Stomach (tissue), 9 donors: ENCODE results near the gene AP3D1. TPM values are rescaled to one million over a fixed set of nuclear protein-coding genes. Genes with fewer than 3 reads are reported as not detected.

ENCODE experiments used
- DNase-seq, 2 donors: peaks; one replicate each; pipeline versions ENCODE4 v3.0.0 to v3.0.0-alpha.2; 2013 to 2019
- H3K27ac ChIP-seq, 5 donors: fragments of 200-600 bp in 4 of 5; sonication (generic) in 4 of 5; one replicate each; pipeline ENCODE4 v1.5.1; 2013 to 2019; ENCODE audit warnings: mild to moderate bottlenecking in 1 of 5, moderate library complexity in 1 of 5
- H3K27me3 ChIP-seq, 3 donors: fragments of 200-600 bp; sonication (generic); one replicate each; pipeline ENCODE4 v1.5.1; 2017 to 2019; ENCODE audit warnings: mixed run types in 1 of 3
- H3K36me3 ChIP-seq, 4 donors: fragments of 200-600 bp; sonication (generic); 1 replicate in 3 of 4; 2 replicates in 1 of 4; pipeline ENCODE4 v1.5.1; 2016 to 2019
- H3K4me1 ChIP-seq, 4 donors: fragments of 200-600 bp; sonication (generic); one replicate each; pipeline ENCODE4 v1.5.1; 2016 to 2019
- H3K4me3 ChIP-seq, 4 donors: fragments of 200-600 bp; sonication (generic) in 3 of 4; one replicate each; pipeline ENCODE4 v1.5.1; 2016 to 2019; ENCODE audit warnings: mild to moderate bottlenecking in 1 of 4
- H3K9me3 ChIP-seq, 4 donors: fragments of 200-600 bp; sonication (generic); one replicate each; pipeline ENCODE4 v1.5.1; 2016 to 2019
- EP300 ChIP-seq: sonication (generic); formaldehyde crosslinking; IDR thresholded peaks from one replicate; pipeline ENCODE4 v1.6.1; 2017; ENCODE audit warnings: antibody characterized with exemption
- POLR2A ChIP-seq, 4 donors: fragments of 450-650 bp; IDR thresholded peaks; one replicate each; pipeline ENCODE4 v1.6.1; 2016; ENCODE audit warnings: antibody characterized with exemption in 4 of 4, control low read depth in 2 of 4, mild to moderate bottlenecking in 1 of 4, moderate library complexity in 1 of 4
- POLR2AphosphoS5 ChIP-seq, 3 donors: sonication (generic); formaldehyde crosslinking; IDR thresholded peaks; one replicate each; pipeline ENCODE4 v1.6.1; 2016; ENCODE audit warnings: antibody characterized with exemption in 3 of 3
- WGBS, 5 donors: extraction: QIAGEN DNeasy Blood & Tissue Kit in 3 of 5; methylation state at CpG; one replicate each; pipeline versions ENCODE4 v1.1.5 to v1.1.7; 2013 to 2018; 5-methylcytosine and 5-hydroxymethylcytosine counted together
- intact Hi-C: fragments of 100-400 bp; cut with DNase I; formaldehyde crosslinking; loops from one replicate; pipeline ENCODE4 v1.15.1; 2023; ENCODE audit warnings: low total_unique reads
- polyA plus RNA-seq, 3 donors: library from polyadenylated mRNA; stranded (reverse); fragments of 200-250 nt; gene quantifications; one replicate each; pipeline ENCODE4 v1.2.3, GENCODE V29; 2013
- total RNA-seq, 5 donors: library from RNA; depleted of rRNA; stranded (reverse); fragments of >200 nt; gene quantifications; one replicate each; pipeline versions ENCODE4 v1.1.0 to v1.2.3, GENCODE V29; 2014 to 2016
- TF ChIP-seq, protein P1 (sequence below), 7 experiments: fragments of 450-650 bp in 4 of 7; fragments of 200-600 bp in 3 of 7; sonication (generic) in 3 of 7; IDR thresholded peaks; one replicate each; pipeline ENCODE4 v1.5.1; 2016 to 2019; ENCODE audit warnings: antibody characterized with exemption in 7 of 7, control low read depth in 2 of 7, mild to moderate bottlenecking in 1 of 7
- donor health status: healthy with polysubstance abuse.
- donor health status: Bipolar disorder and iron deficiency.
- donor health status: healthy.

Gene AP3D1
- total and polyA plus RNA-seq, 8 donors: 49.0 to 340 (median 85.0) TPM

DNA sequence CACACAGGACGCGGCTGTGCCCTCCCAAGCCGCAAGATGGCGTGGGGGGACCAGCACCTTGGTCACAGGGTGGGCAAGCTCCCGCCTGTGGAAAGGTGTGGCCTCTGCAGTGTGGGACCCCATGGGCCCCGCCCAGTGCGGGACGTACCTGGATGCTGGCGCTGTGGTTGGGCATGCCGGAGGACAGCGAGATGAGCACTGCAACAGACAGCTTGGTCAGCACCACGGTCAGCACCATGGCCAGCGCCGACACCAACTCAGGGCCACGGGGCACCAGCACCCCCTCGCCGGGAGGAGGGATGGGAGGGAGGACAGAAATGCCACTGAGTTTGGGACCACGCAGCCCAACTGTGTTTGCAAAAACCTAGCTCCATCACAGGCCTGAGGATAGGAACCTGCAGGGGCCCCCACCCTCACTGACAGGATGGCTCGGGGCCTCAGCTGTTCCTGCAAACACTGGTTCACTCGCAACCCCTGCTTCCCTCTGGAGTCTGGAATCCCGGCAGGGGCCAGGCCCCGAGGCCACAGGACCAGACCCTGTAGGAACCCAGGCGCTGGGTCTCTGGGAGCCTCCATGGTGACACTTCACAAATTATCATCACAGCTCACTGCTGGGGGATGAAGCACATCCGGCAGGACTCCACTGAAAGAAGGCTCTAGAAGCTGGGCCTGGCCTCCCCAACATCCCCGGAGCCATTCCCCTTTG lies 27.5 kb downstream of the AP3D1 start:
- no peaks in the 10 kb centered on the region for H3K4me1 ChIP-seq
- H3K36me3 ChIP-seq: peaks cover 77 to 96% (median 96%) of the 10 kb centered on the region in 4 donors
- H3K27ac ChIP-seq: no peak overlapping the region
- no peaks in the 10 kb centered on the region for H3K9me3 ChIP-seq
- 86 to 93% (median 89%) methylated on average over 6 to 25 of the region's 25 CpGs for WGBS, 5 donors
- H3K27me3 ChIP-seq: no peaks in the 10 kb centered on the region
- DNase-seq: no peak
- intact Hi-C loops: no loop called here
- TF ChIP-seq EP300 (no peak), POLR2A (IDR thresholded peaks at IDR 0.05) (no peak), POLR2AphosphoS5 (IDR thresholded peaks at IDR 0.05) (no peak)
- TF ChIP-seq, protein P1, sequence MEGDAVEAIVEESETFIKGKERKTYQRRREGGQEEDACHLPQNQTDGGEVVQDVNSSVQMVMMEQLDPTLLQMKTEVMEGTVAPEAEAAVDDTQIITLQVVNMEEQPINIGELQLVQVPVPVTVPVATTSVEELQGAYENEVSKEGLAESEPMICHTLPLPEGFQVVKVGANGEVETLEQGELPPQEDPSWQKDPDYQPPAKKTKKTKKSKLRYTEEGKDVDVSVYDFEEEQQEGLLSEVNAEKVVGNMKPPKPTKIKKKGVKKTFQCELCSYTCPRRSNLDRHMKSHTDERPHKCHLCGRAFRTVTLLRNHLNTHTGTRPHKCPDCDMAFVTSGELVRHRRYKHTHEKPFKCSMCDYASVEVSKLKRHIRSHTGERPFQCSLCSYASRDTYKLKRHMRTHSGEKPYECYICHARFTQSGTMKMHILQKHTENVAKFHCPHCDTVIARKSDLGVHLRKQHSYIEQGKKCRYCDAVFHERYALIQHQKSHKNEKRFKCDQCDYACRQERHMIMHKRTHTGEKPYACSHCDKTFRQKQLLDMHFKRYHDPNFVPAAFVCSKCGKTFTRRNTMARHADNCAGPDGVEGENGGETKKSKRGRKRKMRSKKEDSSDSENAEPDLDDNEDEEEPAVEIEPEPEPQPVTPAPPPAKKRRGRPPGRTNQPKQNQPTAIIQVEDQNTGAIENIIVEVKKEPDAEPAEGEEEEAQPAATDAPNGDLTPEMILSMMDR (IDR thresholded peaks at IDR 0.05): no peak
- H3K4me3 ChIP-seq: no peak overlapping the region

GRCh38 chr19:2122982-2123381 lies 28.4 kb downstream of the AP3D1 start:
- Histone ChIP-seq H3K4me1 (no peaks in the 10 kb centered on the region), H3K27me3 (no peaks in the 10 kb centered on the region), H3K4me3 (no peak overlapping the region), H3K27ac (no peak overlapping the region), H3K9me3 (no peaks in the 10 kb centered on the region), H3K36me3 (peaks cover 83 to 100% (median 100%) of the 10 kb centered on the region in 4 donors)
- TF ChIP-seq POLR2AphosphoS5 (IDR thresholded peaks at IDR 0.05): no peak
- TF ChIP-seq, protein P1 (IDR thresholded peaks at IDR 0.05): no peak
- no peak for TF ChIP-seq EP300
- TF ChIP-seq POLR2A (IDR thresholded peaks at IDR 0.05): no peak
- no peak for DNase-seq
- 93 to 98% (median 96%) methylated on average over 7 to 10 of the region's 10 CpGs for WGBS, 5 donors
- intact Hi-C loops: no loop called here

GRCh38 chr19:2122251-2122650 lies 29.1 kb downstream of the AP3D1 start:
- Histone ChIP-seq H3K36me3 (peaks cover 84 to 100% (median 100%) of the 10 kb centered on the region in 4 donors), H3K27ac (no peak overlapping the region), H3K27me3 (no peaks in the 10 kb centered on the region), H3K9me3 (no peaks in the 10 kb centered on the region), H3K4me1 (no peaks in the 10 kb centered on the region), H3K4me3 (no peak overlapping the region)
- 88 to 93% (median 90%) methylated on average over 10 to 15 of the region's 15 CpGs for WGBS, 5 donors
- intact Hi-C loops: no loop called here
- TF ChIP-seq EP300 (no peak), POLR2AphosphoS5 (IDR thresholded peaks at IDR 0.05) (no peak), POLR2A (IDR thresholded peaks at IDR 0.05) (no peak)
- TF ChIP-seq, protein P1 (IDR thresholded peaks at IDR 0.05): no peak
- no peak for DNase-seq

DNA sequence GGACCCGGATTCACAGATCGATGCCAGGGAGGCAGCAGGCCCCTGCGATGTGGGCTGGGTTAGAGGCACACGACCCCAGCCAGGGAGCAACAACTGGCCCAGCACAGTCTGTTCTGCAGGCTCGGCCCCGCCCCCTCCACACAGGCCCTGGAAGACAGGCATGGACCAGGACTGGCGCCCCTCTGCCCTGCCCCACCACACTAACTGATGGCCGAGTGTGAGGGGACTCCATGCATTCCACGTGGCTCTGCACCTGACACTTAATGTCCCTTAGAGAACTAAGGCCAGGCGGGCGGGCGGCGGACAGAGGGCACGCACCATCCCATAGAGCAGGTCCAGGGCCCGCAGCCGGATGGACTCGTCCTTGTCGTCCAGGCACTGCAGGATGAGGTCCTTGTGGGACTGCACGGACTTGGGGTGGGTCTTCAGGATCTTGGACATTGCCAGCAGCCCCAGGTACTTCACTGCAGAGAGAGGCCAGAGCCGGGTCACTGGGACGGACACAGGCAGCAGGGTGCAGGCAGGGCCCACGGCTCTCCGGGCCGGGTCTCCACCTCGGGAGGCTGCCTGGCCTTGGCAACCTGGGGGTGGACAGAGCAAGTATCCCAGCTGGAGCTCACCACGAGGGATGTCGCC lies 29.8 kb downstream of the AP3D1 start:
- no peak for DNase-seq
- WGBS, 5 donors: 92 to 100% (median 93%) methylated on average over 3 to 27 of the region's 27 CpGs
- no peak overlapping the region for H3K4me3 ChIP-seq
- no peaks in the 10 kb centered on the region for H3K9me3 ChIP-seq
- H3K27ac ChIP-seq: no peak overlapping the region
- no peaks in the 10 kb centered on the region for H3K4me1 ChIP-seq
- no peak for TF ChIP-seq POLR2AphosphoS5 (IDR thresholded peaks at IDR 0.05)
- no peak for TF ChIP-seq POLR2A (IDR thresholded peaks at IDR 0.05)
- TF ChIP-seq, protein P1 (IDR thresholded peaks at IDR 0.05): no peak
- no peak for TF ChIP-seq EP300
- no peaks in the 10 kb centered on the region for H3K27me3 ChIP-seq
- intact Hi-C loops: no loop called here
- peaks cover 84 to 100% (median 100%) of the 10 kb centered on the region in 4 donors for H3K36me3 ChIP-seq
